PC-9 (cell line): ENCODE results near the gene PLXND1. TPM values are rescaled to one million over a fixed set of nuclear protein-coding genes. Genes with fewer than 3 reads are reported as not detected.

ENCODE experiments used
- BruUV-seq: library from RNA; stranded (reverse); fragments of 400-500 nt; replicated peaks from 2 replicates; lab custom pipeline; 2021; lab: Mats Ljungman, UMichigan
- CTCF ChIA-PET: fragments of 300-600 bp; sonication (Branson Sonifier 250); formaldehyde crosslinking; loops from one replicate; lab custom pipeline; 2022; ENCODE audit warnings: antibody characterized with exemption; lab: Charles Lee
- POLR2A ChIA-PET: fragments of 300-600 bp; sonication (Branson Sonifier 250); formaldehyde crosslinking; loops from one replicate; lab custom pipeline; 2022; ENCODE audit warnings: antibody characterized with exemption; ENCODE audit not compliant: unreplicated experiment; lab: Charles Lee
- DNase-seq, 2 experiments: peaks; one replicate each; pipeline versions ENCODE4 v3.0.0 to v3.0.0-alpha.2; 2015 to 2022; ENCODE audit warnings: mixed read lengths in 1 of 2
- H2AFZ ChIP-seq: fragments of 200-600 bp; sonication (generic); 2 replicates; pipeline ENCODE4 v1.8.1; 2017; ENCODE audit warnings: antibody characterized with exemption
- H3F3A ChIP-seq: fragments of 200-600 bp; sonication (generic); 2 replicates; pipeline ENCODE4 v1.8.1; 2017; ENCODE audit warnings: antibody characterized with exemption, mild to moderate bottlenecking, low read depth; ENCODE audit not compliant: insufficient read depth
- H3K27ac ChIP-seq: fragments of 200-600 bp; sonication (generic); 2 replicates; pipeline ENCODE4 v1.6.1; 2016; ENCODE audit warnings: mixed run types
- H3K27me3 ChIP-seq: fragments of 200-600 bp; sonication (generic); 2 replicates; pipeline ENCODE4 v1.6.1; 2016; ENCODE audit warnings: low read depth, mixed run types; ENCODE audit not compliant: insufficient read depth
- H3K36me3 ChIP-seq: fragments of 200-600 bp; sonication (generic); 2 replicates; pipeline ENCODE4 v1.6.1; 2016; ENCODE audit warnings: low read depth, mixed run types
- H3K4me1 ChIP-seq: fragments of 200-600 bp; sonication (generic); replicated peaks from 2 replicates; pipeline ENCODE4 v1.6.1; 2016; ENCODE audit warnings: mixed run types; ENCODE audit not compliant: insufficient read depth
- H3K4me2 ChIP-seq: fragments of 200-600 bp; sonication (generic); 2 replicates; pipeline ENCODE4 v1.6.1; 2017; ENCODE audit warnings: mixed run types
- H3K4me3 ChIP-seq: fragments of 200-600 bp; sonication (generic); 2 replicates; pipeline ENCODE4 v1.6.1; 2016; ENCODE audit warnings: mixed run types
- H3K79me2 ChIP-seq: fragments of 200-600 bp; sonication (generic); 2 replicates; pipeline ENCODE4 v1.6.1; 2017; ENCODE audit warnings: low read depth, mixed run types
- H3K9me2 ChIP-seq: fragments of 200-600 bp; sonication (generic); 2 replicates; pipeline ENCODE4 v1.8.1; 2017; ENCODE audit warnings: mild to moderate bottlenecking; ENCODE audit not compliant: insufficient read depth
- H3K9me3 ChIP-seq: fragments of 200-600 bp; sonication (generic); 2 replicates; pipeline ENCODE4 v1.8.1; 2016; ENCODE audit warnings: low read depth; ENCODE audit not compliant: insufficient read depth
- H4K20me1 ChIP-seq: fragments of 200-600 bp; sonication (generic); 2 replicates; pipeline ENCODE4 v1.8.1; 2017; ENCODE audit not compliant: insufficient read depth
- EZH2 ChIP-seq: fragments of 200-600 bp; sonication (generic); IDR thresholded peaks from 2 replicates; pipeline ENCODE4 v1.8.0; 2017; ENCODE audit warnings: antibody characterized with exemption, low read depth
- intact Hi-C: fragments of 100-400 bp; cut with micrococcal nuclease; formaldehyde crosslinking; loops from one replicate; pipeline ENCODE4 v1.10.0; 2022; ENCODE audit not compliant: unreplicated experiment
- total RNA-seq: library from RNA; stranded (reverse); gene quantifications from 2 replicates; pipeline ENCODE4 v1.2.3, GENCODE V29; 2021
- TF ChIP-seq, protein P1 (sequence below): fragments of 200-600 bp; sonication (generic); conservative IDR thresholded peaks from 2 replicates; pipeline ENCODE4 v1.6.1; 2017; ENCODE audit warnings: mixed run types, antibody characterized with exemption, mild to moderate bottlenecking, moderate library complexity

PLXND1 gene
- total RNA-seq, 1 experiment from 2014 or later = 44.4 TPM

- no peak overlapping the region for H3K4me3 ChIP-seq
- no peaks in the 10 kb centered on the region for H3K9me3 ChIP-seq
- H4K20me1 ChIP-seq = no peaks in the 10 kb centered on the region
- no peaks in the 10 kb centered on the region for H3K79me2 ChIP-seq
- H3K4me1 ChIP-seq = no peaks in the 10 kb centered on the region
- no TSS peak for BruUV-seq
- H3K27ac ChIP-seq = no peak overlapping the region
- no peaks in the 10 kb centered on the region for H3K9me2 ChIP-seq
- CTCF ChIA-PET = no interaction called here
- H3K27me3 ChIP-seq = no peaks in the 10 kb centered on the region
- intact Hi-C loops = no loop called here
- POLR2A ChIA-PET = interaction anchor here (0.6 kb wide), 1 partner anchor 351 kb away, joined by 6 read pairs; the partner anchor contains the start of gene TMCC1
- no peak for DNase-seq
- H3K4me2 ChIP-seq = no peak overlapping the region
- no peaks in the 10 kb centered on the region for H3K36me3 ChIP-seq
- no peak overlapping the region for H2AFZ ChIP-seq
- peaks cover 11% of the 10 kb centered on the region; the same call in 1 of the 2 replicates for H3F3A ChIP-seq
- TF ChIP-seq, protein P1, sequence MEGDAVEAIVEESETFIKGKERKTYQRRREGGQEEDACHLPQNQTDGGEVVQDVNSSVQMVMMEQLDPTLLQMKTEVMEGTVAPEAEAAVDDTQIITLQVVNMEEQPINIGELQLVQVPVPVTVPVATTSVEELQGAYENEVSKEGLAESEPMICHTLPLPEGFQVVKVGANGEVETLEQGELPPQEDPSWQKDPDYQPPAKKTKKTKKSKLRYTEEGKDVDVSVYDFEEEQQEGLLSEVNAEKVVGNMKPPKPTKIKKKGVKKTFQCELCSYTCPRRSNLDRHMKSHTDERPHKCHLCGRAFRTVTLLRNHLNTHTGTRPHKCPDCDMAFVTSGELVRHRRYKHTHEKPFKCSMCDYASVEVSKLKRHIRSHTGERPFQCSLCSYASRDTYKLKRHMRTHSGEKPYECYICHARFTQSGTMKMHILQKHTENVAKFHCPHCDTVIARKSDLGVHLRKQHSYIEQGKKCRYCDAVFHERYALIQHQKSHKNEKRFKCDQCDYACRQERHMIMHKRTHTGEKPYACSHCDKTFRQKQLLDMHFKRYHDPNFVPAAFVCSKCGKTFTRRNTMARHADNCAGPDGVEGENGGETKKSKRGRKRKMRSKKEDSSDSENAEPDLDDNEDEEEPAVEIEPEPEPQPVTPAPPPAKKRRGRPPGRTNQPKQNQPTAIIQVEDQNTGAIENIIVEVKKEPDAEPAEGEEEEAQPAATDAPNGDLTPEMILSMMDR = no peak
- no peak for TF ChIP-seq EZH2
Observed at GRCh38 chr3:129542747-129543146, 63.7 kb downstream of the PLXND1 start.

- no peak for TF ChIP-seq EZH2
- TF ChIP-seq, protein P1 = no peak
- H2AFZ ChIP-seq = no peak overlapping the region
- ChIA-PET CTCF (no interaction called here), POLR2A (no interaction called here)
- intact Hi-C loops = no loop called here
- H3K36me3 ChIP-seq = no peaks in the 10 kb centered on the region
- H3K79me2 ChIP-seq = no peaks in the 10 kb centered on the region
- no peak overlapping the region for H3K4me2 ChIP-seq
- peaks cover 1% of the 10 kb centered on the region; the same call in 1 of the 2 replicates for H3K4me1 ChIP-seq
- H3F3A ChIP-seq = peaks cover 9% of the 10 kb centered on the region; the same call in 1 of the 2 replicates
- no peak for DNase-seq
- H3K4me3 ChIP-seq = no peak overlapping the region
- no peaks in the 10 kb centered on the region for H3K9me2 ChIP-seq
- no peaks in the 10 kb centered on the region for H4K20me1 ChIP-seq
- no peak overlapping the region for H3K27ac ChIP-seq
- BruUV-seq = no TSS peak
- H3K27me3 ChIP-seq = no peaks in the 10 kb centered on the region
- H3K9me3 ChIP-seq = no peaks in the 10 kb centered on the region
Observed at GRCh38 chr3:129540776-129541516, 65.5 kb downstream of the PLXND1 start.

- ChIA-PET CTCF (interaction anchor here (0.6 kb wide), 1 partner anchor 270 kb away, joined by 3 read pairs; no protein-coding TSS in a partner anchor), POLR2A (no interaction called here)
- TF ChIP-seq EZH2 = no peak
- TF ChIP-seq, protein P1 = no peak
- no peaks in the 10 kb centered on the region for H4K20me1 ChIP-seq
- no TSS peak for BruUV-seq
- H3F3A ChIP-seq = peaks cover 19% of the 10 kb centered on the region
- intact Hi-C loops = no loop called here
- peaks cover 19% of the 10 kb centered on the region for H3K4me1 ChIP-seq
- H3K27ac ChIP-seq = no peak overlapping the region
- DNase-seq = no peak
- H3K9me2 ChIP-seq = no peaks in the 10 kb centered on the region
- H3K4me2 ChIP-seq = no peak overlapping the region
- no peaks in the 10 kb centered on the region for H3K79me2 ChIP-seq
- H3K9me3 ChIP-seq = no peaks in the 10 kb centered on the region
- H2AFZ ChIP-seq = no peak overlapping the region
- no peaks in the 10 kb centered on the region for H3K27me3 ChIP-seq
- H3K36me3 ChIP-seq = no peaks in the 10 kb centered on the region
- no peak overlapping the region for H3K4me3 ChIP-seq
Observed at GRCh38 chr3:129539206-129539605, 67.3 kb downstream of the PLXND1 start.
